ENCODE data around the gene HOXB4.

Gene HOXB4

DNA sequence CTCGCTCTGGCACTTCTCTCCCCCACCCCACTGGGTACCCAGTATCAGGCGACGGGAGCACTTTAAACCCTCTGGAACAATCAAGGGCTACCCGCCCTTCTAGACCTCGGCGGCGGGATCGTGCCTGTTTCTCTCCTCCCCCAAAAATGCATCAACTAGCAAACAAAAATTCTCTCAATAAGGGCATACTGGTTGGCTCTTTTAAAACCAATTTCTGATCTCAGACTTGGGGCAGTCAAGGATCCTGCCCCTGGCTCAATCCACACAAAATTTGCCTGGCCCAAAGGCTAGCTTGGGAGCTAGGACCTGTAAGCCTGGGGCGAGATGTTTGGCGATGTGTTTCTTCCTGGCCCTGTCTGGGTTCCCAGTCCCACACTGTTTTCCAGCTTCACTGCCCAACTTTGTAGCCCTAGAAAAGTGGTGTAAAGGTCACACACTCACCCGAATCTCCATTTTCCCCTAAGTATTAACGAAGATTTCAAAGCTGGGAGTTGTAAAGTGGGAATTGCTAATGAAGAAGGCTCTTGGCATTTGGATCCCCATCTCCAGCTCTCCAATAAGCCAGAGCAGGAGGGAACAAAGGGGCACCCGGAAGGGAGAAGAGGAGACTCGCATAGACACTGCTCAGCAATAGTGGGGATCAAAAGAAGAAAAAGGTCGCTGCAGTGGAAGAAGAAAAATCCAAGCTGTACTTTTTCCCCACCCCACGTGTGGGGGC, 18.9 kb downstream of the HOXB4 start:
- DNase-seq (ENCODE audit: low read depth, low spot score): peak; percentile 19

DNA sequence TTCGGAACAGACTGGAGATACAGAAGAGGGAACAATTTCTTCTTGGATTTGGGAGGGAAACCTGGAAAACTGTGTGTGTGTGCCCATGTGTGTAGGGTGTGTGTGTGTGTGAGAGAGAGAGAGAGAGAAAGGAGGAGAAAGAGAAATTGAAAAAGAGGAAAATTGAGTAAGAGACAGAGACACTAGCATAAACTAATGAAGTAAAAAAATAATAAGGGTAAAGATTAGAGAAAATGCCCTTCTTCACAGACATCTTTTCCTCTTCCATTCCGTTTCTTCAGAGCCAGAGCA, 19.4 kb downstream of the HOXB4 start:
- no peak for DNase-seq (ENCODE audit: low read depth, low spot score)

DNA sequence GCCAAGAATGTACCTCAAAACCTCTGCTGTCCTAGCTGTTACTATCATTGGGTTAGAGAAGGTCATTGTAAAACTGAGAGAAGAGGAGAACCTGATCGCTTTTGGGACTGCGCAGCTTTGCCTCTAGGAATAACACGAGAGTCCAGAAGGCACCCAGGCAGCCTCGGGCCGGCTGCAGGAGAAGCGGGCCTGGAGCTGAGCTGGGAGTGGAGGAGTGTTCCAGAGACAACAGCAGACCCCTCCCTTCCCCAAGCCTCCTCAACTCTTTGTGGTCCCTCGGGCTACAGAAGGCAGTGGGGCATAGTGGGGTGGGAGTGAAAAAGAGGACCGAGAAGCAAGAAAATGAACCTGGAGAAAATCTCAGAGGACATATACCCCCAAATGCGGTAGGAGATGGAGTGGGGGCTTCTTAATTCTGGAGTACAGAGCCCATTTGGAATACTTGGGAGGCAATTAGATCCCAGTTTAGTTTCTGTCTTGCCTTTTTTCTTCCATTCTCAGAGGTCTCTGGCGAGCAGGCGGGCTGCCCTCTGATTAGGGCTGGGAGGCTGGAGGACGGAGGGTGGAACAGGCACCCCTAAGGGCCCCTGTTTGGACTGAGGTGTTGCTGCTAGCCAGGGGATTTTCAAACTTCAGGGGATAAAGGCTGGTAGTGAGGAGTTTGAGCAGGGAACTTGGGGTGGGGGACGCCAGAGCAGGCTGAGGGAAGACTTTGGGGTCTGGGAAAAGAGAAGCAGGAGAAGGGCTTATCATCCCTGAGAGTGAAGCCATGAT, 19.9 kb downstream of the HOXB4 start:
- peak; percentile 62 for DNase-seq (ENCODE audit: low read depth, low spot score)

DNA sequence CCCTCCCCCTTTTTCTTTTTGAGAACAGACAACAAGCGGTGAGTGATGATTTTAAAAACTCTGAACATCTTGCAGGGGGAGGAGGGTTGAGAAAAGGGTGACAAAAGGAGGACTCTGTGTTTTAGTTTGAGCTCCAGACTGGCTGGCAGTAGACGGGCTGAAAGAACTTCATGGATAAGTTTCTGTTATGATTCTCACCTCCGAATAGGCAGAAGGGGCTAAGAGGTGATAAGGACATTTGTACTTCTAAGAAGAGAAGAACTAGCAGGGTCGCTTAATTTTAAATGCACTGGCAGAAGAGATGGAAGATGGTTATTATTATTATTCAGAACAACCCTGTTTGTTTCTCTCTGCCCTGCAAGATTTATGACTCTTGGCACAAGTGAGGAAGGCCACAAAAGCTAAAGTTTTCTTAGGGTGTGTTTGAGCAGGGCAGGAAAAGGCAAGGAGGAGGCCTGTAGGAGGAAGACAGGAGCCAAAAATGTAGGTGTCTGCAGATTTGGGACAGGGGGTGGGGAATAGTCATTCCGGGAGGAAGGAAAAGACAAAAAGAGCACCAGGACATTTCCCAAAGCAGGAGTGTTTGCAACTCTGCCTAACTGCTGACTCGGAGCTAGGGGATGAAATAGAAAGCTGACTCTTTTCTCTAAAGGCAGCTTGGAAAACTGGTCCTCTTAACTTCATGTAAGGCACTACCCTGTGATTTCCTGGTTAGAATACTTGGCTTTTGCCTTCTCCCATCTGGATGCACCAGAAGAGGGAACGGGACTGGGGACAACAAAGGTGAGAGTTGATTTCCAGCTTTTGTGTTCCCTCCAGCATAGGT, 21.4 kb downstream of the HOXB4 start:
- peak; percentile 18 for DNase-seq (ENCODE audit: low read depth, low spot score)

DNA sequence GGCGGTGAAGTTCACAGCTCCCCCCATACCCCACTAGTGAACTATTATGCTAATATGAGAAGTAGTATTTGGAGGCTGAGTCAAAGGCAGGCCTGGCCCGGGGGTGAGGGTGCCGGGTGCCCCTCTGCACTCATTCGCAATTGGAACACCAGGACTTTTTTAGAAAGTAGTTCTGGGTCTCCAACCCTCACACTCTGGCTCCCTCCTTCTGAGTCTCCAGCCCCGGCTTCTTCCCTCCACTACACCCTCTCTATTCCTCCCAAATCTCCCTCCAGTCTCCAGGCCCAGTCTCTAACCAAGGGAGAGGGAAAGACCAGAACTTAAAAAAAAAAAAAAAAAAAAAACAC, 21.9 kb downstream of the HOXB4 start:
- peak; percentile 27 for DNase-seq (ENCODE audit: low read depth, low spot score)

DNA sequence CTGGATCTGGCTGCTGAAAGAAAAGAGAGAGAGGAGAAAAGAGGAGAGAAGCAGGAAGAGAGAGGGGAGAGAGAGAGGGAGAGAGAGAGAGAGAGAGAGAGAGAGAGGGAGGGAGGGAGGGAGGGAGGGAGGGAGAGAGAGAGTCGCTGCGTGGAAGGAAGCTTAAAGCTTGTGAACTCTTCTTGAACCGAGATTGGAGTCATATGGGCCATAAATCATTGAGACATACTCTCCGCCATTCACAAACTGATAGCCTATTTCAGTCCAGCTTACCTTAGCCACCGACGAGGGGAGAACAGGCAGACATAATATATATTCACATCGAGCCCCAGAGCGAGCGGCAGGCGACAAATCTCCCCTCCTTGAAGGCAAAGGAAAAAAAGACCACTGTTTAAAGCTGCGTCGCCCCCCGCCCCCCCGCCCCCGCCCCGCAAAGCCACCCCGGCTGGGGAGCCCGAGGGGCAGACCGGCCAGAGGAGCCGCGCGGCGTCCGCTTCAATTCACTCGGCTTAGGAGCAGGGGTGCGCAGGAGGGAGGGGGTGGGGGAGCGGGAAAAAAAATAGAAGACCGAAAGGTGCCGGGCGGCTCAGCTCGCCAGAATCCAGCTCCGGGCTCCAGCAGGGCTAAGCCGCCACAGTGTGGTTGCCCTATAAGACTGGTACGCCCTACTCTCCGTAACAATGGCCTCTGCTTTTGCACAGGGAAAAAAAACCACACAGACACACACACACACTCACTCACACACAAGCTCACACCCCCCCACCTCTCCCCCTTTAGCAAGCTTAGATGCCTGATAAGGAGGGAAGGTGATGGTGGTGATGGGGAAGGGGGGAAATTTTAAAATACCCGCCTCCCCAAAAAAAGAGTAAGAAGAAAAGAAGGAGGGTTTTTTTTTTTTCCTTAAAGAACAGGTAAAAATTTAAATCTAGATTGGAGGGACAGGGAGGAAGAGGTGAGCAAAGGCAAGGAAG, 22.6 kb downstream of the HOXB4 start:
- DNase-seq (ENCODE audit: low read depth, low spot score): peak; percentile 54

DNA sequence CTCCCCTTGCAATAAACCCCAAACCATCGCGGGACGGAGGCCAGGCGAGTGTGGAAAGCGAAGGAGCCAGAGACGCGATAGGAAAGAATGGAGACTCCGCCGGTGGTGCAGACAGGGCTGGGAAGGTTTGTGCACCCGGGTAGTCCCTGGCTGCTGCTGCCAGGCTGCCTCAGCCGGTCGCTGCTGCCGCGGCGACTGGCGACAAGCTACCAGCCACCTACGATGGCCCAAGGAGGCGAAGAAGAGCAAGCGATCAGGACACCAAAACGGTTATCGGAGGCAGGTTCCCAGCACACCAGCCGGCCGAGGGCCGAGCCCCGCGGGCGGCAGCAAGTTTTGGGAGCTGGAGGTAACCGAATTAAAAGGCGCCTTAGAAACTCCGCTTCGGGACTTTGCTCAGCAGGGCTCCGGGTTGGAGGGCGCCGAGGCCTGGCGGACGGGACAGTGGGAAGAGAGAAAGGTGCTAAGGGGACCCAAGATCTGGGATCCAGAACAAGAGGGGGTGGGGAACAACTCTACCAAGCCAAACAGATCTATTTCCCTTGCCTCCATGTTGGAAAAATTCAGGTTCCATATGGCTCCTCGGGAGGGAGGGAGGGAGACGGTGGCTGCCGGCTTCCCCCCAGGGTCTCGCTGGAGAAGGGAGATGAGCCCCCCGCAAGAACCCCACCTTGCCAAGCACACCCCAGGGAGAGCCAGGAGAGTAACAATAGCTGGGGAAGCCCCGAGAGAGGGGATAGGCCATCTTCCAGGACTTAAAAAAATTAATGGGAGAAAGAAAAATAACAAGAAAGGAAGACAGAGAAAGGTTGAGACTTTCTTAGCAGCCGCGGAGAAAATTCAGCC, 23.5 kb downstream of the HOXB4 start:
- DNase-seq (ENCODE audit: low read depth, low spot score): peak; percentile 67

DNA sequence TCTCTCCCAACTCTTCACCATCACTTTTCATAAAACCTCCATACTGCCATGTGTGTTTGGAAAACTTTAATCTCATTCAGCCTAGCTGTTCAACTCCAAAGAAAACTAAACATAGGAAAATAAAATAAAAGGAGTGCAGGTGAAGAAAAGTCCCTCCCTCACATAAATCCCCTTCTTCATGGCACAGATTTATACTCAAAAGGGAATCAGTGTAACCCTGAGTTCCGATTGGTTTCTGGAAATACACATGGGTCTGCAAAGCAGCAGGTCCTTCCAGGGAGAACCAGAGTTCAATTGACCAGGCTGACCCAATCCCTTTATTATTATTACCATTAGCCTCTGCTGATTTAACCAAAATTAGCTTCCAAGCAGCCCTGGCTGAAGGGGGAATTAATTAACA, 24.3 kb downstream of the HOXB4 start:
- DNase-seq (ENCODE audit: low read depth, low spot score): no peak

DNA sequence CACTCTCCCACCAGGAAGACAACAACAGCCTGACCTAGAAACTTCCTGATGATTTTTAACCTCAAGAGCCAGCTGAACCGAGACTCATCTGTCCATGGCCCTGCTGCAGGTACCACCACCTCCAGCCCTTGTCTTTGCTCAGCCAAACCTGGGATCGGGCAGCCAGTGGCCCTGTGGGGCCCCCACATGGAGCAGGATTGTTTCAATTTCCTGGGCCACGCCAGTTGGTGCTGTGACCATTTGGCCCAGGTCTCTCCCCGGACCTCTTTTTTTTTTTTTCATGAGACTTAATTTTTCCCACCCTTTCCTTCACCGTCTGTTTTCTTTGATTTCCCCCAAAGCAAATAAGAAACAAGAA, 25.0 kb downstream of the HOXB4 start:
- DNase-seq (ENCODE audit: low read depth, low spot score): peak; percentile 42

DNA sequence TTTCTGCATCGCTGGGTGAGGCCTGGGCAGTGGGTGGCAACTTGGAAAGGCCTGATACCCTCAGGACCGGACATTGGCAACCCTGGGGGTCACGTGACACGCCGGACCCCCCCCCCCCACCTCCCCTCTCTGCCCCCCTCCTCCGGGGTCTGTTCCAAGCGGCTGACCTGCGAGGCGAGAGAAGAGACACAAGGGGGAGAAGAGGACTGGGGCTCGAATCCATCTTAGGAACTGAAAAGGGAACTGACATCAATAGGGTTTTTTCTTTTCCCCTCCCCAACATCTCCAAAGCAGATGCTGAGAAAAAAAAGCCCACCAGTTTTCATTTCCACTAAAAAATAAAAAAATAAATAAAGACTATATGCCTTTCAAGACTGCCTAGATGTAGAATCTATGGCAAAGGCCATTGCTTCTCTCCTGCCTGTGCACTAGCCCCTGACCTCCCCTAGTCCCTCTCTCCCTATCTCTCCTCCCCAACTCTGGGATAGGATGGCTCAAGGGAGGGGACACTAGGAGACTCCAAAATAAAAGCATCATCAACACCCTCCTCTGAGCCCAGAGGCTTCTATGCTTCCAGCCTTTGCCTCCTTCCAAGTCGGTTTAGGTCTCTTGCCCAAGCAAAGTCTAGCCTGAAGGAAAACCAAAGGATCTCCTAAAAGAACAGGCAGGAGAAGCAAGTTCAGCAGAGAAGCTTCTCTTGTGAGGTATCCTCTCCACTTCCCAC, 25.5 kb downstream of the HOXB4 start:
- DNase-seq (ENCODE audit: low read depth, low spot score): peak; percentile 18

DNA sequence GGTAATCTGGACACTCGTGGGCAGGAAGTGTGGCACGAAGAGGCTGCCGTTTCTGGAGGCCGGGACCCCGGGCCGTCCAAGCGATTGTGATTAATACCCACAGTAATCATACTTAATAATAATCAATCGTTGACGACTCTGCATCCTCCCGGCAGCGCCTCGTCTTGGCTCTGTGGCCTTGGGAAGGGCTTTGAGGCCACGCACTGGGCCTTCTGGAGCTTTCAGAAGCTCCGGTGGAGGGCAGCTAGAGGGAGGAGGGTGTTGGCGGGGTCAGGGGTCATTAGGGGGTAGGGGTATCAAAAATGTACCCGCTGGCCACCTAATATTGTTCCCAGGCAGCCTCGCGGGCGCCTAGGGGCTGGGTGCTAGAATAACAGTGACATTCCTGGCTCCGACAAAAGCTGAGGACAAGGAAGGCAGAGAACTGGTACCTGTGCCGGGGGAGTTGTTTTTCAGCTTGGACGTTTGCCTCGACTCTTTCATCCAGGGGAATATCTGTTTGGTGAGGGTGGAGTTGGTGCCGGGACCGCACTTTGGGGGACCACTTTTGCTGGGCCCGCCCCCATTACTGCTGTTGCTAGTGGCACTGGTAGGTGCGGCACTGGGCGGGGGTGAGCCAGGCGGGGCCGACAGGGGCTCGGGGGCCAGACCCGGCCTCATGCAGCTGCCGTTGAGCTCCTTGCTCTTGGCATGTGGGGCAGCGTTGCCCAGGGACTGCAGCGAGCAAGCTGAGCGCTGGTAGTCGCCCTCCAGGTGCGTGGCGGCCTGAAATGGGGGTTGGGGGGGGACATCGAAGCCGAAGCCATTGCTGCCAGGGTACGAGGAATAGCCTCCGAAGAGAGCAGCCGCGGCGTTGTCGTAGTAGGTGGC, 26.3 kb downstream of the HOXB4 start:
- peak; percentile 64 for DNase-seq (ENCODE audit: low read depth, low spot score)

DNA sequence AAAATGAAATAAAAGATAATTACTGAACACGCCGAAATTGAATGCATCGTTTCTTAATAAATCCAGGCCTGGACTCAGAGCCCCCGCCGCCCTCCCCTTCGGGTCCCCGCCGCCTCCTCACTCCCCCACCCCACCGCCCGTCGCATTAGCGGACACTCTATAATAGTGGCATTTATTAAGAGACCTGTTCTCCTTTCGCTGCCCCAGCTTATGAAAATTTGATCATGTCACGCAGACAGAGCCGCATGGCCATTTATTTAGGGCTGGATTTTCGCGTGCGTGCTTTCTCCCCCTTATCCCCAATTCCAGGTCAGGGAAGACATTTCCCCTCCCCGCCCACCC, 27.0 kb downstream of the HOXB4 start:
- no peak for DNase-seq (ENCODE audit: low read depth, low spot score)

DNA sequence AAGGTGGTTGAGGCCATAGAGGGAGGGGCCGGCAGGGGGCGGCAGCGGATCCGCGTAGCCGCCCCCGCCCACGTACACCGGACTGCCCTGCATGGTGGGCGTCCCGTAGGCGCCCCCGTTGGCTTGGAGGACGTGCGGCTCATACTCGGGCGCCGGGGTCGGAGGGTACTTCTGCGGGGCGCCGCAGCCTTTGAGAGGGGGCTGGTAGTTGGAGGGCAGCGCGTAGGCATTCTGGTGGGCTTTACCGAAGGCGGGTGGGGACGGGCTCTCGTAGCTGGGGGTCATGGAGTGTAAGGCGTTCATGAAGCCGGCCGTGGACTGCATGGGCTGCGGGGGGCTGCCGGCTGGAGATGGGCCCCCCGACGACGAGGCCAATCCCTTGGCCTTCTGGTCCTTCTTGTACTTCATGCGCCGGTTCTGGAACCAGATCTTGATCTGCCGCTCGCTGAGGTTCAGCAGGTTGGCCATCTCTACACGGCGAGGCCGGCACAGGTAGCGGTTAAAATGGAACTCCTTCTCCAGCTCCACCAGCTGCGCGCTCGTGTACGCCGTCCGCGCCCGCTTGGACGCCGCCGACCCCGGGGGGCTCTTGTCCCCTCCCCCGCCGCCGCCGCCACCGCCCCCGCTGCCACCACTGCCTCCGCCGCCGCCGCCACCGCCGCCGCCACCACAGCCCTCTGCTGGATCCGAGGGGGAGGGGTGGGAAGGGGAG, 27.5 kb downstream of the HOXB4 start:
- DNase-seq (ENCODE audit: low read depth, low spot score): peak; percentile 77

DNA sequence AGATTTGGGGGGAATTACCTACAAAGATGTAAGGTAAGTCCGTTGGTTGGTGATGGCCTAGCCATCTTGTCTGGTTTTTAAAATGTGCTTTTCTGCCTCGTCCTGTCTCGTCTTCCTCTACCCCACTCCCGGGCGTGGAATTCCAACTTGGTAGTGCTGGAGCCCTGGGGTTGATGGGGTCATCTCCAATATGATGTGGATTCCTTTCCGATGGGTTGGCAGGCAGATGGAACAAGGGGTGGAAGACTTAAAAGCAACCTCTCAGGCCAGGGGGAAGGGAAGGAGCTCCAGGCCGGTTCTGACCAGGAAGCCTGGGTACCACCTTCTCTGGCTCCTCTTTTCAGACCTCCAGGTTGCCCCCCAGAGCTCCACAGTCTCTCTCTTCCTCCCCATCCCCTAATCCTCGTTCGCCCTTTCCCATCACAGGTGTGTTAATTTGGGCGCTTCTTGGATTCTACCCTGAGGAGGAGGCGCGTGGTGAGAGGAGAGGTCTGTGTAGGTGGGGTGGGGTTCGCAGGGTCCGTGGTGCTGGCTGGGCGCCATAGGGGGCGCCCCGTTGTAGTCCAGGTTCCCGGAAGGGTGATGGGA, 28.1 kb downstream of the HOXB4 start:
- peak; percentile 45 for DNase-seq (ENCODE audit: low read depth, low spot score)

DNA sequence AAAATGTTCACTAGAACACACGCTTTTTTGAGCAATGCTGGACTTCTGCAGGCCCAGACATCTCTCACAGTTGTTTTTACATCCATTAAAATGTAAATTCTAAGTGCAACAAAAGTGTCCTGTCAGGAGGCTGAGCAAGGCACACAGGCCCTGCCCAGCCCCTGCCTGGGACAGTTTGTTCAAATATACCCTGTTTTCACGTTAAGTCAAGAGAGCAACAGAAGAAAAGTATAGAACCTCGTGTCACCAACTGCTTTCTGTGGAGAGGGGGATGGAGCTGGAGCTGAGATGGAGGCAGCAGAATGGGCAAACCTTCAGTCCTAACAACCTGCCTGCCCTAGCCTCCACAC, 28.9 kb downstream of the HOXB4 start:
- peak; percentile 19 for DNase-seq (ENCODE audit: low read depth, low spot score)

DNA sequence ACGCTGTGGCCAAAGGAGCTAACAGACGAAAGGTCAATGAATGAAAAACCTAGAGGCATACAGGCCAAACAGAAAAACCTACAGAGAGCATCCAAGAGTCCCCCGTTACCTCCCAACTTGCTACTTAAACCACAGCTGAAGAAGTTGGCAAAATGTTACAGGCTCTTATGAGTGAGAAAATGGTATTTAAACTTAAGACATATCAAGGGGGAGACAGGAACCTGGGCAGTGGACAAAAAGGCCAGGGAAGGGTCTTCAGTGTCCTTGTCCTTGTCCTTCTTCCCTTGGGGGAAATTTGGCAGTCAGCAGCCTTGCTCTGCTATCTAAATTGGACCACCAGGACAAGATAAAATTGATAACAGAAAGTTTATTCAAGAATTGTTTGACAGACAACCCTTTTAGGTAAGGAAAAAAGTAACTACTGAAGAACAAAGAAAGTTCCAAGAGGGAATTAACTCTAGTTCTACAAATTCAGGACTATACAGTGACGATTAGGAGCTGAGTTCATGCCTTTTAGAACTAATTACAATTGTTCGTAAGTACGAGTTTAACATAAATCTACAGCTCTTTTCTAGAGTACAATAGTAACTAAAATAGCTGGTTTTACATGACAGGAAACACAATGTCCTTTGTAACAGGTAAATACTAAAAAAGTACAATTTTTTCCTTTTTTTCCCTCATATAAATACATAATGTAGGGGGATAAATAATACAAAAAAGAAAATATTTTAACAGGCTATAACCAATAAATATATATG, 29.4 kb downstream of the HOXB4 start:
- no peak for DNase-seq (ENCODE audit: low read depth, low spot score)

DNA sequence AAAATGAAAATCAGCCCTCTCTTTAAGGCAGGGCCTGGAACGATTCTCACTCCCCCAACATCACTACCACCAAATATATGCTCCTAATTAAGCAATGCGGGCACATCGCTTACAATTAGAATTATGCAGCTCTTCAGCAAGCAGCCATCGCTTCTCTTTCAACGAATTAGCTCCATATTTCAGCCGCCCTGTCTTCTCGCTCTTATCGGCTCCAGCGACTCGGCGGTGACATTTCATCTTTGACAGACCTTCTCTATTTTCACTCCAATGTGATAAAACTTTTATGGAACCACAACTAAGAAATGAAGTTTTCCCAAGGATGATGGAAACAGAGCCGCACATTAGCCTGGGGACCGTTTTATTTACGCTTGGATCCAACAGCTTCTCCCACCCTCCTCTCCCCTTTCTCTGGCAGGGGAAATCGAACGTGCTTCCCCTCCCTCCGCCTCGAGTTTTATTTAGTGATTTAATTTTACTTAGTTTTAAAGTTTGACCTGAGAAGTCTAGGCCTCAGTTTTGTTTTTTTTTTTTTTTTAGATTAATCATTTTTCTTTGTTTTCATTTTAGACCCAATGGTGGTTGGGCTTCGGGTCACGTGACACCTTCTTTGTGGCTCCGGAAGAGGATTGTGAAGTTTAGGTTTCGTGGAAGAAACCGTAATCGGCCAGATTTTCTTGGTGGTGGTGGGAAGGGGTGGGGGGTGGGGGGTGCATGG, 30.2 kb downstream of the HOXB4 start:
- peak; percentile 52 for DNase-seq (ENCODE audit: low read depth, low spot score)
